Type B pancreatic cell (in vitro differentiated cells): ENCODE data around the gene NPNT. TPM values are rescaled to one million over a fixed set of nuclear protein-coding genes. Genes with fewer than 3 reads are reported as not detected.

Experiments
- DNase-seq: peaks from one replicate; pipeline ENCODE4 v3.0.0; 2021; ENCODE audit warnings: mixed read lengths; ENCODE audit not compliant: unreplicated experiment; ENCODE audit errors: extremely low spot score
- H3K27ac Mint-ChIP-seq: 2 replicates; pipeline ENCODE4 v1.8.0; 2021; ENCODE audit warnings: mild to moderate bottlenecking, mixed read lengths
- H3K27me3 Mint-ChIP-seq: 2 replicates; pipeline ENCODE4 v1.8.0; 2021; ENCODE audit warnings: mixed read lengths
- H3K36me3 Mint-ChIP-seq: 2 replicates; pipeline ENCODE4 v1.8.0; 2021; ENCODE audit warnings: mixed read lengths
- H3K4me1 Mint-ChIP-seq: one replicate; pipeline ENCODE4 v1.8.0; 2021; ENCODE audit warnings: mixed read lengths; ENCODE audit not compliant: unreplicated experiment
- H3K4me3 Mint-ChIP-seq: 2 replicates; pipeline ENCODE4 v1.8.0; 2021; ENCODE audit warnings: mild to moderate bottlenecking, mixed read lengths
- H3K9me3 Mint-ChIP-seq: 2 replicates; pipeline ENCODE4 v1.8.0; 2021; ENCODE audit warnings: mixed read lengths
- total RNA-seq: library from RNA; stranded (reverse); gene quantifications from 2 replicates; pipeline ENCODE4 v1.2.1, GENCODE V29; 2021; ENCODE audit warnings: low replicate concordance
- TF ChIP-seq, protein P1 (sequence below): fragments of 200-600 bp; sonication (generic); conservative IDR thresholded peaks from 2 replicates; pipeline ENCODE4 v1.5.0; 2021; ENCODE audit warnings: antibody characterized with exemption, mild to moderate bottlenecking

Gene NPNT
- total RNA-seq, 1 donor from 2014 or later = 23.2 TPM

DNA sequence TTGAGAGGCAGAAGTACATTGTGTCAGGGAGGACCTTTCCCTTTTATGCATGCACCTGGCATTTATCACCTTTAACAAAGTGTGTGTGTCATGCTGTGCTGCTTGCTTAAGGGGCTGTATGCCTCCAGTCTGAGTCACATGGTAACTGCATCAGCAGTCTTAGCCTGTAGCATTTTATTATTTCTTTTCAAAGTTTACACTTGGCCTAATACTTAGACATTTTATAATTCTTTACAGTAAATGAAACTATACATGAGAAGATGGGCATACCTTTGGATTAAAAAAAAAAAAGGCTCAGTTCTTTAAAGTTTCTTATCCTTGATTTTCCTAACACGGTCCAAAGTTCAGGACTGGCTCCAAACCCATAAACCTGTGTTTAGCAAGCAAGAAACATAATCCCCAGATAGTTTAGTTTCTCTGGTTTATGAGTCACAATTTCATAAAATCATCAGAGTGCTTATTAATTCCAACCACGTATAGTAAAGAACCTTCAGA is 14.6 kb downstream of the NPNT start:
- no peak for DNase-seq
- Mint-ChIP-seq H3K36me3 (no peaks in the 10 kb centered on the region), H3K27me3 (peaks cover 2% of the 10 kb centered on the region), H3K4me1 (no peaks in the 10 kb centered on the region), H3K27ac (no peak overlapping the region), H3K9me3 (no peaks in the 10 kb centered on the region), H3K4me3 (no peak overlapping the region)
- TF ChIP-seq, protein P1, sequence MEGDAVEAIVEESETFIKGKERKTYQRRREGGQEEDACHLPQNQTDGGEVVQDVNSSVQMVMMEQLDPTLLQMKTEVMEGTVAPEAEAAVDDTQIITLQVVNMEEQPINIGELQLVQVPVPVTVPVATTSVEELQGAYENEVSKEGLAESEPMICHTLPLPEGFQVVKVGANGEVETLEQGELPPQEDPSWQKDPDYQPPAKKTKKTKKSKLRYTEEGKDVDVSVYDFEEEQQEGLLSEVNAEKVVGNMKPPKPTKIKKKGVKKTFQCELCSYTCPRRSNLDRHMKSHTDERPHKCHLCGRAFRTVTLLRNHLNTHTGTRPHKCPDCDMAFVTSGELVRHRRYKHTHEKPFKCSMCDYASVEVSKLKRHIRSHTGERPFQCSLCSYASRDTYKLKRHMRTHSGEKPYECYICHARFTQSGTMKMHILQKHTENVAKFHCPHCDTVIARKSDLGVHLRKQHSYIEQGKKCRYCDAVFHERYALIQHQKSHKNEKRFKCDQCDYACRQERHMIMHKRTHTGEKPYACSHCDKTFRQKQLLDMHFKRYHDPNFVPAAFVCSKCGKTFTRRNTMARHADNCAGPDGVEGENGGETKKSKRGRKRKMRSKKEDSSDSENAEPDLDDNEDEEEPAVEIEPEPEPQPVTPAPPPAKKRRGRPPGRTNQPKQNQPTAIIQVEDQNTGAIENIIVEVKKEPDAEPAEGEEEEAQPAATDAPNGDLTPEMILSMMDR = no peak

DNA sequence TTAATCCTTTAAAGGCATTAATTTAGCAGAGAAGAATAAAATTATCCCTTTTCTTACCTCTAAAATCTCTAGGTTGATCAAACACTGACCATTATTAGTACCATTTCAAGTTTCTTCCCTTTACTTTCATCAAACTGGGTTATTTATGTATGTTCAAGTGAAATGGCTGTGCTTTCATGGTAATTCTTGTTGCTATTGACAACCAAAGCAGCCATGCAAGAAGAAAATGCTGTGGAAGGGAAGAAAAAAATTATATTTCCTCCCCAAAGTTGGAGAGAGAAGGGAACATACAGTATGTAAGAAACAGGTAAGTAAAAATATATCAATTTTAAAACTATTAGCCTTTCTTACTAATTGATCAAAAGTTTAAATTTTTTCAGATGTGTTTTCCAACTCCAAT is 16.2 kb downstream of the NPNT start:
- Mint-ChIP-seq H3K36me3 (no peaks in the 10 kb centered on the region), H3K27ac (no peak overlapping the region), H3K27me3 (no peaks in the 10 kb centered on the region), H3K4me3 (no peak overlapping the region), H3K4me1 (no peaks in the 10 kb centered on the region), H3K9me3 (no peaks in the 10 kb centered on the region)
- TF ChIP-seq, protein P1 = no peak
- no peak for DNase-seq

DNA sequence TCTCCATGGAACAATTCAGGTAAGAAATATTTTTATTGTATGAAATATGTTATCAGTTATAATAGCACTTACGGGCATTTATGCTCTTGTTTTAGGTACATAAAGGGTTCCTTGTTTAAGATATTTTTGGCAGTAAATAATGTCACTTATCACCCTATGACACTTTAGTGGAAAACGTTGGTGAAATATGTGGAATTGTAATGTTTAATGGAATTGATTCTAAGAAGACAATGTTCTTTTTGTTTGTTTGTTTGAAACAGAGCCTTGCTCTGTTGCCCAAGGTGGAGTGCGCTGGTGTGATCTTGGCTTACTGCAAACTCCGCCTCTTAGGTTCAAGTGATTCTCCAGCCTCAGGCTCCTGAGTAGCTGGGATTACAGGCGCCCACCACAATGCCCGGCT is 17.4 kb downstream of the NPNT start:
- H3K27me3 Mint-ChIP-seq = no peaks in the 10 kb centered on the region
- no peak overlapping the region for H3K4me3 Mint-ChIP-seq
- TF ChIP-seq, protein P1 = no peak
- H3K9me3 Mint-ChIP-seq = no peaks in the 10 kb centered on the region
- no peaks in the 10 kb centered on the region for H3K36me3 Mint-ChIP-seq
- no peaks in the 10 kb centered on the region for H3K4me1 Mint-ChIP-seq
- H3K27ac Mint-ChIP-seq = no peak overlapping the region
- DNase-seq = no peak

DNA sequence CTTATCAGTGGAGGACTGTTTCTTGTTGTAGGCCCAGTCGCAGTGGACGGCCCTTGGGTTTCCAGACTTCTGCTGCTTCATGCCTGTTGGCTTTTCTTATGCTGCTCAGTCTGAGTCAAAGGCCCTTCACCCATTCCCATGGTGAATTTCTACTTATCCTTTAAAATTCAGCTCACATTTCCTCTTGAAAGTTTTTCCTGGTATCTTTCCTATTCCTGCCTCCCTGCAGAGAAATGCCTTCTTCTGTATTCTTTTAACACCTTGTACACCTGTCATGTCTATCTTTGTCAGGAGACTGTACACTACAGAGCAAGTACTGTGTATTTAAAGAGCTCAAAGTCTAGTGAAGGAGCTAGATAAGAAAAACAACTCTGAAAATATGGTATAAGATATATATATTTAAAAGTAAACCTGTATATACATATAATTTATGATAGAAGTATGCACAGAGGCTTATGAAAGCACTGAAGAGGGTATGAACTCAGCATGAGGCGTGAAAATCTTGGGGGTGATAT is 22.0 kb downstream of the NPNT start:
- Mint-ChIP-seq H3K4me3 (no peak overlapping the region), H3K27me3 (no peaks in the 10 kb centered on the region), H3K27ac (no peak overlapping the region), H3K4me1 (no peaks in the 10 kb centered on the region), H3K36me3 (no peaks in the 10 kb centered on the region), H3K9me3 (no peaks in the 10 kb centered on the region)
- DNase-seq = no peak
- TF ChIP-seq, protein P1 = no peak

DNA sequence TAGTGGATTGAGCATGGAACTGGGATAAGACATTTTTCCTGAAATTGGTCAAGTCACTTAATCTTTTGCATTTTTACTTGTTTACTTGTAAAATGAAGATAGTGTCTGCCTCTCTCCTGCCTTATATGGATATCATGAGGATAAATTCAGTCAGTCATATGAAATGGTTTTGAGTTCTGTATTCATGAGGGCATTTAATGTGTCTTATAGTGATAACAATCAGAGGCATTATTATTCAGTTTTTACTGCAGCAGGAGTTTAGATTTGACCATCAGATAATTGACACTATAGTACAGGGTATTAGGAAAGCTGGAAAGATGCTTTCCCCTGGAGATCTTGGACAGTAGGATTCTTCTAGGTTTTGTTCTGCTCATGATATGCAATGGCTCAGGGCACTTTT is 26.0 kb downstream of the NPNT start:
- Mint-ChIP-seq H3K4me1 (no peaks in the 10 kb centered on the region), H3K27me3 (no peaks in the 10 kb centered on the region), H3K4me3 (no peak overlapping the region), H3K27ac (no peak overlapping the region), H3K9me3 (no peaks in the 10 kb centered on the region), H3K36me3 (no peaks in the 10 kb centered on the region)
- DNase-seq = no peak
- TF ChIP-seq, protein P1 = no peak
